ENCODE measurements around the gene MIER3. TPM values are rescaled to one million over a fixed set of nuclear protein-coding genes. Genes with fewer than 3 reads are reported as not detected.

The MIER3 gene
- total RNA-seq, 4 donors from 2014 or later, result 36.9 to 71.0 (median 48.8) TPM

- peak overlapping the region; percentile 80 to 96 (median 87) for H3K4me3 ChIP-seq
- WGBS, 2 donors, result 0 to 1% methylated on average over 14 to 27 of the region's 85 CpGs
These were observed 587 bp downstream of the MIER3 start for GRCh38 chr5:56951126-56951945.

GRCh38 chr5:56950626-56951125 lies 1.2 kb downstream of the MIER3 start:
- Histone ChIP-seq H3K27ac (peak overlapping the region; percentile 86 to 96 (median 89)), H3K4me1 (peaks cover 0 to 32% (median 0%) of the 10 kb centered on the region in 4 donors), H3K27me3 (no peaks in the 10 kb centered on the region), H3K9me3 (no peaks in the 10 kb centered on the region), H3K4me3 (peak overlapping the region; percentile 80 to 96 (median 87)), H3K36me3 (peaks cover 0 to 15% (median 5%) of the 10 kb centered on the region in 3 donors)
- TF ChIP-seq POLR2A (IDR thresholded peaks at IDR 0.05) (peak in 1 of 2 donors; percentile 18), CTCF (IDR thresholded peaks at IDR 0.05) (no peak), EP300 (IDR thresholded peaks at IDR 0.05) (peak in 1 of 2 donors; percentile 58)
- 0 to 1% methylated on average over 32 to 33 of the region's 33 CpGs for WGBS, 2 donors
- DNase-seq (ENCODE audit: low spot score in 2 of 2), result peak; percentile 29 to 43

More at GRCh38 chr5:56951126-56951945, 587 bp downstream of the MIER3 start:
- no peaks in the 10 kb centered on the region for H3K27me3 ChIP-seq
- no peak for DNase-seq (ENCODE audit: low spot score in 2 of 2)
- H3K27ac ChIP-seq, result peak overlapping the region; percentile 86 to 96 (median 89)
- H3K9me3 ChIP-seq, result no peaks in the 10 kb centered on the region
- H3K4me1 ChIP-seq, result peaks cover 0 to 32% (median 0%) of the 10 kb centered on the region in 4 donors
- no peak for TF ChIP-seq CTCF (IDR thresholded peaks at IDR 0.05)
- TF ChIP-seq POLR2A (IDR thresholded peaks at IDR 0.05), result no peak
- no peak for TF ChIP-seq EP300 (IDR thresholded peaks at IDR 0.05)
- peaks cover 0 to 9% (median 0%) of the 10 kb centered on the region in 3 donors for H3K36me3 ChIP-seq

GRCh38 chr5:56947052-56947451 lies 4.9 kb downstream of the MIER3 start:
- Histone ChIP-seq H3K4me3 (no peak overlapping the region), H3K36me3 (peaks cover 0 to 52% (median 5%) of the 10 kb centered on the region in 3 donors), H3K4me1 (peaks cover 0 to 26% (median 0%) of the 10 kb centered on the region in 4 donors), H3K27ac (no peak overlapping the region), H3K9me3 (no peaks in the 10 kb centered on the region), H3K27me3 (no peaks in the 10 kb centered on the region)
- DNase-seq (ENCODE audit: low spot score in 2 of 2), result no peak
- TF ChIP-seq EP300 (IDR thresholded peaks at IDR 0.05) (no peak), POLR2A (IDR thresholded peaks at IDR 0.05) (no peak), CTCF (IDR thresholded peaks at IDR 0.05) (no peak)

GRCh38 chr5:56941981-56942380 lies 9.9 kb downstream of the MIER3 start:
- H3K27ac ChIP-seq, result no peak overlapping the region
- 24 to 41% methylated on average over 1 of the region's 1 CpG for WGBS, 2 donors
- no peaks in the 10 kb centered on the region for H3K9me3 ChIP-seq
- no peak overlapping the region for H3K4me3 ChIP-seq
- no peaks in the 10 kb centered on the region for H3K27me3 ChIP-seq
- peaks cover 0 to 95% (median 7%) of the 10 kb centered on the region in 3 donors for H3K36me3 ChIP-seq
- DNase-seq (ENCODE audit: low spot score in 2 of 2), result no peak
- H3K4me1 ChIP-seq, result peaks cover 0 to 3% (median 0%) of the 10 kb centered on the region in 4 donors
- no peak for TF ChIP-seq EP300 (IDR thresholded peaks at IDR 0.05)
- TF ChIP-seq CTCF (IDR thresholded peaks at IDR 0.05), result no peak
- TF ChIP-seq POLR2A (IDR thresholded peaks at IDR 0.05), result no peak

- Histone ChIP-seq H3K27me3 (no peaks in the 10 kb centered on the region), H3K4me3 (no peak overlapping the region), H3K9me3 (no peaks in the 10 kb centered on the region), H3K27ac (no peak overlapping the region), H3K4me1 (no peaks in the 10 kb centered on the region), H3K36me3 (peaks cover 0 to 99% (median 12%) of the 10 kb centered on the region in 3 donors)
- no peak for DNase-seq (ENCODE audit: low spot score in 2 of 2)
- TF ChIP-seq EP300 (IDR thresholded peaks at IDR 0.05) (no peak), POLR2A (IDR thresholded peaks at IDR 0.05) (no peak), CTCF (IDR thresholded peaks at IDR 0.05) (no peak)
- WGBS, 2 donors, result 81 to 100% methylated on average over 1 of the region's 1 CpG
These were observed 13.1 kb downstream of the MIER3 start for GRCh38 chr5:56938858-56939257.

All from tibial nerve (tissue), 4 donors.